ENCODE measurements around the gene NUP214.

- TF ChIP-seq CTCF (conservative IDR thresholded peaks at IDR 0.05; ENCODE audit: low read length) (no peak), EZH2phosphoT487 (IDR thresholded peaks at IDR 0.05; ENCODE audit: borderline replicate concordance, low read depth, low read length) (no peak)
Measured at GRCh38 chr9:131103535-131103934, 21.9 kb upstream of the NUP214 start.

Measured in OCI-LY7 (cell line).